HEK293T (cell line): ENCODE measurements around the gene CFAP300.

ENCODE experiments used
- CTCF ChIA-PET: fragments of 350-600 bp; formaldehyde crosslinking; extraction: SDS; loops from one replicate; lab custom pipeline; 2021; ENCODE audit warnings: antibody characterized with exemption, inconsistent platforms; lab: Yijun Ruan, JAX
- POLR2A ChIA-PET: fragments of 350-600 bp; formaldehyde crosslinking; extraction: SDS; loops from one replicate; lab custom pipeline; 2020; ENCODE audit warnings: antibody characterized with exemption, inconsistent platforms; lab: Yijun Ruan, JAX
- DNase-seq: peaks from one replicate; pipeline ENCODE4 v3.0.0; 2012; ENCODE audit warnings: mixed read lengths; ENCODE audit errors: extremely low spot score
- ARNT ChIP-seq: fragments of 450-650 bp; IDR thresholded peaks from 2 replicates; pipeline ENCODE4 v1.6.1; 2017; ENCODE audit warnings: mild to moderate bottlenecking
- BHLHE40 ChIP-seq: fragments of 450-650 bp; IDR thresholded peaks from 2 replicates; pipeline ENCODE4 v1.6.1; 2016; ENCODE audit warnings: mild to moderate bottlenecking, moderate library complexity, borderline replicate concordance
- CTBP1 ChIP-seq: fragments of 450-650 bp; IDR thresholded peaks from 2 replicates; pipeline ENCODE4 v1.6.1; 2016; ENCODE audit warnings: borderline replicate concordance
- ELF4 ChIP-seq: fragments of 450-650 bp; IDR thresholded peaks from 2 replicates; pipeline ENCODE4 v1.6.1; 2017; ENCODE audit warnings: antibody characterized with exemption
- FOXA1 ChIP-seq: fragments of 450-650 bp; IDR thresholded peaks from 2 replicates; pipeline ENCODE4 v1.6.1; 2016; ENCODE audit warnings: mild to moderate bottlenecking
- FOXK2 ChIP-seq: fragments of 450-650 bp; IDR thresholded peaks from 2 replicates; pipeline ENCODE4 v1.6.1; 2016; ENCODE audit warnings: mild to moderate bottlenecking
- FOXM1 ChIP-seq: fragments of 450-650 bp; IDR thresholded peaks from 2 replicates; pipeline ENCODE4 v1.6.1; 2017; ENCODE audit warnings: mild to moderate bottlenecking, borderline replicate concordance
- HDGF ChIP-seq: fragments of 450-650 bp; IDR thresholded peaks from 2 replicates; pipeline ENCODE4 v1.6.1; 2017; ENCODE audit warnings: antibody characterized with exemption, borderline replicate concordance
- L3MBTL2 ChIP-seq: fragments of 450-650 bp; conservative IDR thresholded peaks from 2 replicates; pipeline ENCODE4 v1.6.1; 2016; ENCODE audit warnings: mild to moderate bottlenecking
- LEF1 ChIP-seq: fragments of 450-650 bp; IDR thresholded peaks from 2 replicates; pipeline ENCODE4 v1.6.1; 2017; ENCODE audit warnings: mild to moderate bottlenecking, borderline replicate concordance
- NFRKB ChIP-seq: fragments of 450-650 bp; IDR thresholded peaks from 2 replicates; pipeline ENCODE4 v1.6.1; 2016; ENCODE audit warnings: mild to moderate bottlenecking, moderate library complexity
- SP1 ChIP-seq: fragments of 450-650 bp; IDR thresholded peaks from 2 replicates; pipeline ENCODE4 v1.6.1; 2017
- SUZ12 ChIP-seq: fragments of 450-650 bp; IDR thresholded peaks from 2 replicates; pipeline ENCODE4 v1.6.1; 2016; ENCODE audit warnings: mild to moderate bottlenecking
- TARDBP ChIP-seq: fragments of 450-650 bp; IDR thresholded peaks from 2 replicates; pipeline ENCODE4 v1.6.1; 2016
- ZNF384 ChIP-seq: fragments of 450-650 bp; IDR thresholded peaks from 2 replicates; pipeline ENCODE4 v1.6.1; 2016
- TF ChIP-seq, protein P1 (sequence below): fragments of 450-650 bp; IDR thresholded peaks from 2 replicates; pipeline ENCODE4 v1.6.1; 2016

CFAP300 gene

GRCh38 chr11:102097186-102097585 lies 49.9 kb downstream of the CFAP300 start:
- CTCF ChIA-PET = no interaction called here
- no peak for DNase-seq
- TF ChIP-seq NFRKB = no peak
- no peak for TF ChIP-seq FOXK2
- no peak for TF ChIP-seq BHLHE40
- no peak for TF ChIP-seq LEF1
- no peak for TF ChIP-seq SUZ12
- TF ChIP-seq ARNT = no peak
- no peak for TF ChIP-seq ZNF384
- TF ChIP-seq, protein P1, sequence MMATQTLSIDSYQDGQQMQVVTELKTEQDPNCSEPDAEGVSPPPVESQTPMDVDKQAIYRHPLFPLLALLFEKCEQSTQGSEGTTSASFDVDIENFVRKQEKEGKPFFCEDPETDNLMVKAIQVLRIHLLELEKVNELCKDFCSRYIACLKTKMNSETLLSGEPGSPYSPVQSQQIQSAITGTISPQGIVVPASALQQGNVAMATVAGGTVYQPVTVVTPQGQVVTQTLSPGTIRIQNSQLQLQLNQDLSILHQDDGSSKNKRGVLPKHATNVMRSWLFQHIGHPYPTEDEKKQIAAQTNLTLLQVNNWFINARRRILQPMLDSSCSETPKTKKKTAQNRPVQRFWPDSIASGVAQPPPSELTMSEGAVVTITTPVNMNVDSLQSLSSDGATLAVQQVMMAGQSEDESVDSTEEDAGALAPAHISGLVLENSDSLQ = no peak
- no peak for TF ChIP-seq ELF4
- TF ChIP-seq FOXM1 = no peak
- TF ChIP-seq CTBP1 = no peak
- no peak for TF ChIP-seq HDGF
- no peak for TF ChIP-seq FOXA1
- no peak for TF ChIP-seq TARDBP
- no peak for TF ChIP-seq L3MBTL2
- no peak for TF ChIP-seq SP1
- POLR2A ChIA-PET = no interaction called here

DNA sequence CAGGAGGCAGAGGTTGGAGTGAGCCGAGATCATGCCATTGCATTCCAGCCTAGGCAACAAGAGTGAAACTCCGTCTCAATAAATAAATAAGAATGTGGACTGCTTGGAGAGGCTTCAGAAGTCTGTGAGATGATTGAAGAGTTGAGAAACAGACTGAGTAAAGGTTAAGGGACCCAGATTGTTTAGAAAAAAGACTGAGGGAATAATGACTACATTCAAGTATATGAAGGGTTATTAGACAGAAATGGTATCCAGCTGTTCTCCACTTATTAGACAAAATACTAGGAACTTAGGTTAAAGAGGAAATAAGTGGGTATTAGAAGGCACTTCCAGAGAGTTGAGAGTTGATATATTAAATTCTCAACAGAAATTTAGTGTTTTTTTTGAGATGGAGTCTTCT lies 52.5 kb downstream of the CFAP300 start:
- DNase-seq = no peak
- ChIA-PET CTCF (no interaction called here), POLR2A (no interaction called here)

DNA sequence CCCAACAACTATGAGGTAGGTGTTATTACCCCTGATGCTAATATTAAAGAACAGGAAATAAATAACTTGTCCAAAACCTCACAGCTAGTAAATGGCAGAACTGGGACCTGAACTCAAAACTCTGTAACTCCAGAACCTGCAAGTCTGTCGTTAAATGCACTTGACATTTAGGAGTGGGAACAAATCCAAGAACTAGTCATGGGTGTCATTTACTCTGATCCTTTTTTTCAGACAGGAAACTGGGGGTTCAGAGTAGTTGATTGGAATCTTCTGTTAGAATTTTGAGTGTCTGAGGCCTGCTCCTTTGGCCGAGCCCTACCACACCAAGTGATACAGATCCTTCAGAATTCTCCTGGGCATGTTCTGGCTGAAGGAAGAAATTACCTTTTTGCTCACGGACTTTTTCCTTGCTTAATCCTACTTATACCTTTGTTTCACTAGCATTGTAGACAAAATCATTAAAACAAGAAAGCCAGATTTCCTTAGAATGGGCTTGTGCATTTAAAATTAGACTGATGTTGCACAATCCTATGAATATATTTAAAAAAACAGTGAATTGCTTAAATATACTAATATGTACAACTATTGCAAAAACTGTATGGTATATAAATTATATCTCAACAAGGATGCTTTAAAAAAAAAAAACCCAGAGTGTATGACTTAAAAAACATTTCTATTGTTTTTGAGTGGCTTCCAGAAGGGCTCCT lies 61.6 kb downstream of the CFAP300 start:
- CTCF ChIA-PET = interaction anchor here (0.8 kb wide), 1 partner anchor 145 kb away, joined by 4 read pairs; no protein-coding TSS in a partner anchor

More for the DNA sequence above, 52.5 kb downstream of the CFAP300 start:
- TF ChIP-seq SUZ12 = no peak
- TF ChIP-seq FOXA1 = no peak
- TF ChIP-seq LEF1 = no peak
- TF ChIP-seq CTBP1 = no peak
- TF ChIP-seq TARDBP = no peak
- no peak for TF ChIP-seq FOXM1
- TF ChIP-seq ZNF384 = no peak
- TF ChIP-seq, protein P1 = no peak
- TF ChIP-seq FOXK2 = no peak
- no peak for TF ChIP-seq HDGF
- TF ChIP-seq L3MBTL2 = no peak
- no peak for TF ChIP-seq ELF4
- TF ChIP-seq ARNT = no peak
- TF ChIP-seq SP1 = no peak

DNA sequence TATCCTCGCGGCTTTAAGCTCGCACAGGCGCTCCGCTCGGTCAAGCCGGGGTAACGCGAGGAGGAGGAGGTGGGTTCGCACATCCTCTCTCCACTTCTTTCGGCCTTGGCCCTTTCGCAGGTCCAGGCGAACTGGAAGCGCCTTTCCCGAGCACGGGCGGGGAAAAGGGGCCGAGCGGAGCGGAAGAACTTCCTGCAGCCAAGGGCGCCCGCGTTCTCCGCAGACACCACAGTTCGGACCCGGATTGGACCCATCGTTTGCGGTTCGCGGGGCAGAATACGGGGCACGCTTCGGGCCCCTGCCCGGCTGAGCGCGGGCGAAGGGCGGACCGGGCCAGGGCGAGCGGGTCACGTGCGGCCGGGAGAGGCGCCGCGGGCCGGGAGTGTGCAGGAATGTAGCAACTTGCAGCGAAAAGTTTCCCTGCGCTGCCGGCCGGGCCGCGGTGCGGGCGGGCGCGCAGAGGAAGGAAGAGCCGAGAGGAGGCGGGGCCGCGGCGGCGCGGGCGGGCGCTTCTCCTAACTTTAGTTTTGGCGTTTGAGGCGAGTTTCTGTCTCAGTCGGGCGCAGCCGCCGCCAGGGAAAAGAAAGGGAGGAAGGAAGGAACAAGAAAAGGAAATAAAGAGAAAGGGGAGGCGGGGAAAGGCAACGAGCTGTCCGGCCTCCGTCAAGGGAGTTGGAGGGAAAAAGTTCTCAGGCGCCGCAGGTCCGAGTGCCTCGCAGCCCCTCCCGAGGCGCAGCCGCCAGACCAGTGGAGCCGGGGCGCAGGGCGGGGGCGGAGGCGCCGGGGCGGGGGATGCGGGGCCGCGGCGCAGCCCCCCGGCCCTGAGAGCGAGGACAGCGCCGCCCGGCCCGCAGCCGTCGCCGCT lies 62.9 kb downstream of the CFAP300 start, which contains the start of gene YAP1:
Gene YAP1, plus strand, starts transcription at position 552 of the 865 bp plus-strand sequence. CDS start 402 bp downstream, outside the sequence.
- ChIA-PET CTCF (interaction anchor here (0.8 to 0.9 kb wide), 2 partner anchors 9 to 144 kb away, joined by 3 to 4 read pairs; no protein-coding TSS in a partner anchor), POLR2A (interaction anchor here (1.1 to 1.4 kb wide), 2 partner anchors 9 to 158 kb away, joined by 3 read pairs; no protein-coding TSS in a partner anchor)
- DNase-seq = peak; percentile 78
- TF ChIP-seq BHLHE40 = no peak
- TF ChIP-seq HDGF = no peak
- TF ChIP-seq FOXM1 = no peak
- TF ChIP-seq TARDBP = no peak
- no peak for TF ChIP-seq ZNF384
- no peak for TF ChIP-seq SUZ12
- no peak; the same call in 1 of the 2 replicates for TF ChIP-seq CTBP1
- 0 out of 2 replicates have a peak, but pooled peaks have one; percentile 34 for TF ChIP-seq ARNT
- TF ChIP-seq FOXA1 = no peak
- no peak for TF ChIP-seq ELF4
- TF ChIP-seq L3MBTL2 = peak; percentile 71
- TF ChIP-seq LEF1 = no peak
- TF ChIP-seq SP1 = no peak
- TF ChIP-seq, protein P1 = no peak
- no peak for TF ChIP-seq FOXK2

More for the DNA sequence above, 61.6 kb downstream of the CFAP300 start:
- DNase-seq = no peak
- POLR2A ChIA-PET = interaction anchor here (1.4 kb wide), 1 partner anchor 10 kb away, joined by 3 read pairs; no protein-coding TSS in a partner anchor
- TF ChIP-seq FOXA1 = no peak
- no peak for TF ChIP-seq ZNF384

DNA sequence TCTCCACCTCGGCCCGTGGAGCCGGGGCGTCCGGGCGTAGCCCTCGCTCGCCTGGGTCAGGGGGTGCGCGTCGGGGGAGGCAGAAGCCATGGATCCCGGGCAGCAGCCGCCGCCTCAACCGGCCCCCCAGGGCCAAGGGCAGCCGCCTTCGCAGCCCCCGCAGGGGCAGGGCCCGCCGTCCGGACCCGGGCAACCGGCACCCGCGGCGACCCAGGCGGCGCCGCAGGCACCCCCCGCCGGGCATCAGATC lies 63.4 kb downstream of the CFAP300 start:
- CTCF ChIA-PET = no interaction called here
- DNase-seq = peak; percentile 21
- TF ChIP-seq TARDBP = no peak
- TF ChIP-seq L3MBTL2 = no peak
- TF ChIP-seq HDGF = no peak
- no peak for TF ChIP-seq NFRKB
- no peak for TF ChIP-seq SUZ12
- TF ChIP-seq SP1 = no peak
- TF ChIP-seq ZNF384 = no peak
- no peak for TF ChIP-seq ELF4
- TF ChIP-seq ARNT = no peak
- POLR2A ChIA-PET = interaction anchor here (0.9 to 1.1 kb wide), 3 partner anchors 48 to 183 kb away, joined by 3 read pairs; no protein-coding TSS in a partner anchor
